Astrocyte of the spinal cord (primary cell): ENCODE data around the gene NOS1AP.

Experiments
- DNase-seq: peaks from one replicate; pipeline ENCODE4 v3.0.0; 2011; ENCODE audit warnings: low read depth, low spot score
- H3K4me3 ChIP-seq: 2 replicates; pipeline ENCODE4 v1.5.1; 2011; ENCODE audit warnings: low read depth, mild to moderate bottlenecking, low read length, moderate library complexity
- in situ Hi-C: cut with HindIII; loops from 2 replicates; pipeline ENCODE4 v1.10.0; 2017; ENCODE audit warnings: low sequenced_read_pairs
- TF ChIP-seq, protein P1 (sequence below): IDR thresholded peaks from 2 replicates; pipeline ENCODE4 v1.5.1; 2012; ENCODE audit warnings: low read depth, mild to moderate bottlenecking, low read length, inconsistent platforms

The NOS1AP gene

DNA sequence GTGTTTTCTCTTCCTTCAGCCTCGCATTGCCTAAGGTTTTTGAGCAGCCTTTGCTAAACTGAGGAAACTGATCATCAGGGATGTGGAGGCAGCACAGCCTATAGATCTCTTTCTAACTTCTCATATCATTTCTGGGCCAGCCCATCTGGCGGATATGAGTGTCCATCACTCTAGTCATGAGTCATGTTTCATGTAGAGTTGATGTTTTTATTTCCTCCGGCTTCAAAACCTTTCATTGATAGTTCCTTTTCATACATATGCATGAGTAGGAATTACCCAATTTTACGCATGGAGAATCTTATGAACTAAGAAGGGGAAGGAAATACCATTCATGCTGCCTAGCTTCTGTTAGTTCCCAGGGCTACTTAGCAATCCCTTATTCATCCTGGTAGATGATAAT is 240.8 kb downstream of the NOS1AP start:
- H3K4me3 ChIP-seq = no peak overlapping the region
- DNase-seq = peak; percentile 43
- TF ChIP-seq, protein P1, sequence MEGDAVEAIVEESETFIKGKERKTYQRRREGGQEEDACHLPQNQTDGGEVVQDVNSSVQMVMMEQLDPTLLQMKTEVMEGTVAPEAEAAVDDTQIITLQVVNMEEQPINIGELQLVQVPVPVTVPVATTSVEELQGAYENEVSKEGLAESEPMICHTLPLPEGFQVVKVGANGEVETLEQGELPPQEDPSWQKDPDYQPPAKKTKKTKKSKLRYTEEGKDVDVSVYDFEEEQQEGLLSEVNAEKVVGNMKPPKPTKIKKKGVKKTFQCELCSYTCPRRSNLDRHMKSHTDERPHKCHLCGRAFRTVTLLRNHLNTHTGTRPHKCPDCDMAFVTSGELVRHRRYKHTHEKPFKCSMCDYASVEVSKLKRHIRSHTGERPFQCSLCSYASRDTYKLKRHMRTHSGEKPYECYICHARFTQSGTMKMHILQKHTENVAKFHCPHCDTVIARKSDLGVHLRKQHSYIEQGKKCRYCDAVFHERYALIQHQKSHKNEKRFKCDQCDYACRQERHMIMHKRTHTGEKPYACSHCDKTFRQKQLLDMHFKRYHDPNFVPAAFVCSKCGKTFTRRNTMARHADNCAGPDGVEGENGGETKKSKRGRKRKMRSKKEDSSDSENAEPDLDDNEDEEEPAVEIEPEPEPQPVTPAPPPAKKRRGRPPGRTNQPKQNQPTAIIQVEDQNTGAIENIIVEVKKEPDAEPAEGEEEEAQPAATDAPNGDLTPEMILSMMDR = no peak
- in situ Hi-C loops = no loop called here

DNA sequence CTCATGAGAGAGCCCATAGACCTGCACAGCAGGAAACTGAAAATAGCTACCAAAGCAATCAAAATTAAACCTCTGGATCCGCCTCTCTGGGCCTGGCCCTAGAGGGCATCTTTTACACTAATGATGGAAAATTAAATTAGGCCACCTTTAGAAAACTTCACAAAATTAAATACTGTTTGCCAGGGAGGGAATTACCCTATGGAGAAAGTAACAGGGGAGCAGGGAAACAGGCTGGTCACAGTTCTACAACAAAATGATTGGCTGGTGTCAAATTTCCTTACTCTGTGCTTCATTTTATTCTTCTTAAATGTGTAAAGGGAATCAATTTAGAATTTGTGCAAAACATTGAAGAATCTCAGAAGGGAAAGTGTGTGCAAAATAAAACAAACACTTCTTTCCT is 244.7 kb downstream of the NOS1AP start:
- in situ Hi-C loops = no loop called here
- no peak for DNase-seq
- H3K4me3 ChIP-seq = no peak overlapping the region
- TF ChIP-seq, protein P1 = no peak

DNA sequence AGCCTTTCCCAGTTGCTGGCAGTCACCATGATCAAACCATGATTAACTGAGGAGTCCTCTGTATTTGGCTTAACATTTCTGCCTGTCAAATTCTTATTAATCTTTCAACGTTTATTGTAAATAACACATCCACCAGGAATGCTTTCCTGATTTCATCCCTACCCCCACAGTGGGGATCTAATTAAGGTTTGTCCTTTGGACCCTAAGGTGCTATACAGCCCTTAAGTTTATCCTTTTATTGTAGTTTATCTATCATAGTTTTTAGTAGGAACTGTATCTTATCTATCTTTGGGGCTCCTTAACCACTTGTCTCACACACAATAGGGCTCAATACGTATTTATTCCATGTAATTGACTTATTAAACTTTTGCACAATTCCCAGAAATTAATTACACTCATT is 246.2 kb downstream of the NOS1AP start:
- no peak for DNase-seq
- no peak overlapping the region for H3K4me3 ChIP-seq
- in situ Hi-C loops = no loop called here
- TF ChIP-seq, protein P1 = no peak

DNA sequence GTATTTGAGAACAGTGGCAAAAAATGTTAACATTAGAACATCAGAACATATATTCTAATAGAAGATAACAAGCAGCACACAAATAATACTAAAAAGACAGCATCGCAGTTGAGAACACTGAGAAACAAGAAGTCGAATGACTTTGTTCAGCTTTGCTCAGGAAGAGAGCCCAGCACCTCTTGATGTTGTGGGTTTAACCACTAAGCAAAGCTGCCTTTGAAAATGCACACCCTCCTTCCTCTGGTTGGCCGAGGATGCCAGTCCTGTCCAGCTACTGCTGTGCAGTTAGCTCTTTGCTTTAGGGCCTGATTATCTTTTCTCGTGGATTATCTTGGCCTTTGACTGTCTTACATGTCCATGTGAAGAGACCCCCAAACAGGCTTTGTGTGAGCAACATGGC is 246.7 kb downstream of the NOS1AP start:
- DNase-seq = no peak
- in situ Hi-C loops = no loop called here
- no peak overlapping the region for H3K4me3 ChIP-seq
- TF ChIP-seq, protein P1 = no peak

DNA sequence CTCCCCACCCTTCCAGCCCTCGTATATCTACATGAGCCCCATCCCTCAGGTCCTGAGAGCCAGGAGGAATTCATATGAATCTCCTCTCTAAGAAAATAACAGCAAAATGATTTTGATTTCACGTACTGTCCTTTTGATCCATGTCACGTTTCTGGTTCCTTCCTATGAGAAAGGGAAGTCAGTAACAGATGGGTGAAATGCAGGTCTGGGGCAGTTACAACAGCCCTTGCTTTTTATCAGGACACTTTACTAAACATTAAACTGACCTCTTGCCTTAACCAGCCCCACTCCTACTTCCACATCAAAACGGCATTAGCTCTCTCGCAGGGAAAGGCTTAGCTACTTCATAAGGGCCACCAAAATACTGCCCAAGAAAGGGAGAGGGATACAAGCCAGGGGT is 248.1 kb downstream of the NOS1AP start:
- H3K4me3 ChIP-seq = no peak overlapping the region
- TF ChIP-seq, protein P1 = no peak
- no peak for DNase-seq
- in situ Hi-C loops = no loop called here

DNA sequence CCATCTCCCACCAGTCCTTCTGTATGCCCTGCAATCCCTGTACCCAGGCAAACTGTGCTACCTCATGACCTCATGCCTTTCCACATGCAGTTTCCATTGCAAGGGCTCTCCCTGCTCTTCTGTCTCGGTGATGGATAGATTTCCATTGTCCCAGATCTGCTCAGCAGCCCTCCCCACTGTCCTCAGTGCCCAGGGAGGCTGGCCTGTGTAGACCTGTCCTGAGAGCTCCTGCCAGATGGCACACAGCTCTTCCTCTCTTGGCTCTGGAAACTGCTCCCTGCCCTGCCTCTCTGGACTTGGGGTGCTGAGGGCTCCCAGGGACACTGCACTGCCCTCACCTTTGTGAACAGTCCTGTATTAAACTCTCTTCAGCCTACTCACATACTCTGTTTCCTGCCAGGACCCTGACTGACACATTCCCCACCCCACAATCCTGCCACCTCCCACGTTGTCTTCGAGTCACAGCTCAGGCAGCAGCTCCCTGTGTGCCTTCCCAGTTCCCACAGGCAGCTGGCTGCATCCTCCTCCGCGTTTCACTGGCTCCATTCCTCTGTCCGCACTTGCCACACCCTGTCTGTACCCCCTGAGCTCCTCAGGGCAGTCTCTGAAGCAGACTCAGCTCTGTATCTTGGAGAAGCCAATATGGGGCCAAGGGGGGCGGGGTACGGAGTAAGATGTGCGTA is 250.1 kb downstream of the NOS1AP start:
- TF ChIP-seq, protein P1 = no peak
- peak; percentile 17 for DNase-seq
- H3K4me3 ChIP-seq = no peak overlapping the region
- in situ Hi-C loops = no loop called here
